Activated CD4-positive, alpha-beta T cell treated with anti-CD3 and anti-CD28 coated beads, Interleukin-2, amount 50 U/mL, for 48 hours (primary cell): ENCODE data around the gene SLC29A1.
"Not testable (repeated sequence)": the region's sequence is repeated elsewhere in the genome, so short reads cannot be mapped to it uniquely, and the experiment has no call there.

Experiments
- DNase-seq, 2 experiments: peaks; one replicate each; pipeline ENCODE4 v3.0.0-alpha.2; 2020

The SLC29A1 gene

DNA sequence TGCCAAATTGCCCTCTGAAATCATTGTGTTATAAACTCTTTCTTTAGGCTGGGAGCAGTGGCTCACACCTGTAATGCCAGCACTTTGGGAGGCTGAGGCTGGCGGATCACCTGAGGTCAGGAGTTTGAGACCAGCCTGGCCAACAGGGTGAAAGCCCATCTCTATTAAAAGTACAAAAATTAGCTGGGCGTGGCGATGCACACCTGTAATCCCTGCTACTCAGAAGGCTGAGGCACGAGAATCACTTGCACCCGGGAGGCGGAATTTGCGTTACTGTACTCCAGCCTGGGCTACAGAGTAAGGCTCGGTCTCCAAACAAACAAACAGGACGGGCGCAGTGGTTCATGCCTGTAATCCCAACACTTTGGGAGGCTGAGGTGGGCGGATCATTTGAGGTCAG is 27.0 kb upstream of the SLC29A1 start:
- DNase-seq = not testable (repeated sequence)

DNA sequence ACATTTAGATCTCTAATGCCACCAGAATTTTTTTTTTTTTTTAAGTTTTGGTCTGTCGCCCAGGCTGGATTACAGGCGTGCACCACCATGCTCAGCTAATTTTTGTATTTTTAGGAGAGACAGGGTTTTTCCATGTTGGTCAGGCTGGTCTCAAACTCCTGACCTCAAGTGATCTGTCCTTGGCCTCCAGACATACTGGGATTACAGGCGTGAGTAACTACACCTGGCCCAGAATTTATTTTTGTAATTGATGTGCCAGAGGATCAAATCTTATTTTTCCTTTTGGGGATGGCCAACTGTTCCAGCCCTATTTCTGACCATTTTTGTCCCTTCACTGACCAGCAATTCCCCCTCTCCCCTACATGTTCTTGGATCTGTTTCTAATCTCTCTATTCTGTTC is 24.7 kb upstream of the SLC29A1 start:
- no peak for DNase-seq

DNA sequence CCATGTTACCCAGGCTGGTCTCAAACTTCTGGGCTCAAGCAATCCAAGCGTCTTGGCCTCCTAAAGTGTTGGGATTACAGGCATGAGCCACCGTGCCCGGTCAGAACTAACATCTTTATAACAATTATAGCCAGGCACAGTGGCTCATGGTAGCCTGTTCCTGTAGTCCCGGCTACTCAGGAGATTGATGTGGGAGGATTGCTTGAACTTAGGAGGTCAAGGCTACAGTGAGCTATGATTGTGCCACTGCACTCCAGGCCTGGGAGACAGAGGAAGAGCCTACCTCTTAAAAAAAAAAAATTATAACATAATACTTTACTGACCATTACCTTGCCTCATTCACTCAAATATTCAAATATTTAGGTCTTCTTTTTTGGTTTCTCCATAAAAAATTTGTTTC is 23.5 kb upstream of the SLC29A1 start:
- DNase-seq = no peak

DNA sequence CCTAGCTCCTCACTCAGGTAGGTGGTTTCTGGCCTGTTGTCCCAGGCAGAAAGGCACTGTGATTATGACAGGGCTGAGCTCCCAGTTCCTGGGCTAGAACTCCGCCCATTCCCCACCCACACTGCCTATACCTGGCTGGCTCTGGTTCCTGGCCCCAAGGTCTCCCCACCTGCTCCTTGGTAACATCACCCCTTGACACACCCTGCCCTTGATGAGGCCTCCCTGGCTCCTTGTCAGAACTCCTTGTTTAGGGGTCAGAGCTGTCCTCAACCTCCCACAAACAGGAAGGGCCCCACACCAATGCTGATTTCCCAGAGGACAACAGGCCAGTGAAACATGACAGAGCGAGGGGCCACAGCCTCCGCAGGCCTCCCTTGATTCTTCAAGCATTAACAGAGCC is 22.2 kb upstream of the SLC29A1 start:
- DNase-seq = no peak

DNA sequence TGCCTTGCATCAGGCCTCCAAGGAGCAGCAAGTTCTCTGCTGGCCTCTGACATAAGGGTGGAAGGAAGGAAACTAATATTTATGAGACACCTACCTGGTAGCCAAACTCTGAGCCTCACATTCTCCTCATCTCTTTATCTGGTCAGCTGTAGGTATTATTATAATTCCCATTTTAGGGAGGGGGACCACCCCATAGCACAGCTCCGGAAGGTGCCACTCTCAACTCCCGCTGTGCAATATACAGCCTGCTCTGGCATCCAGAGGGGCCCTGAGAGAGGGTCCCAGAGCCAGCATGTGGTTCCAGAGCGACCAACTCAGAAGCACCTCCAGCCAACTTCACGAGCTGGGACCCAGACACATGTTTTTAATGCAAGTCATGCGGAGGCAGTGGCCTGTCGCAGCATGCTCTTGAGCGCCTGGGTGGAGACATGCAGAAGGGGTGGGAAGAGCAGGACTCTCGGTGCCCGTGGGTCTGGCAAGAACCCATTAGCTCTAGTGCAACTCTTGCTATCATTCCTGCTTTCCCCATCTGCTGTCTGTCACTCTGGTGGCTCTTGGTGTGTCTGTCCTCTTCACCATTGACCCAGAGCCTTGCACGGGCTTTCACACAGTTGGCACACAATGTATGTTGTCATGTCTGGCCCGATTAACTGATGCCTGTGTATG is 21.6 kb upstream of the SLC29A1 start:
- no peak for DNase-seq

GRCh38 chr6:44202332-44202971 is 20.9 kb upstream of the SLC29A1 start:
- no peak for DNase-seq

DNA sequence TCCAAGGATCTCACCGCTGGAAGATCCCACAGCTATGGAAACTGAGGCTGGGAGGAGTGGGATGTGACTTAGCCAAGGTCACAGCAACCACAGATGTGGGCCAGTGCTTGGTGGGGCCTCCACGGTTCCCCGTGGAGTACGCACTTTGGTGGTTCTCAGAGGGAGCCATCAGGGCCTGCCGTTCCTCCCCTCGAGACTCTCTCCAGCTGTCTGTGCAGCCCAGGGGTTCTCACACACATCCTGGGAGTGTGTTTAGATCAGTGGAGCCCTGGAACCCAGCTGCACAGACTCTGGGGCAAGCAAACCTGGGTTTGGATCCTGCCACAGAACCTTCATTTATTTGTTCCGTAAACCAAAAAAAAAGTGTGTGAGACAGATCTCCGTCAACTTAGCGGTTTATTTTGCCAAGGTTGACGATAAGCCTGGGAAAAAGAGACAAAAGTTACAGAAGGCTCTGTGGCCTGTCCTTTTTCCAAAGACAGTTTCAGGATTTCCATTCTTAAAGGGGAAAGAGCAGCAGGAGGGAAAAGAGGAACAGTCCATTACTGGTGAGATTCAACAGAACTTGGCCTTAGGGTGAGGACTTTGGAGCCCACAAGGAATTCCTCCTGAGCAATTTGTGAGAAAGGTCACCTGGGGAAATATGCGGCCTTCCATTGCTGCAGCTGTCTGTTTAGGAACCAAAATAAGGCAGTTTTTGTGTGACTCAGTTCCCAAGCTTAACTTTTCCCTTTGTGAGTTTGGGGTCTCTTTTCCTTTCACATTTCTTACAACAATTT is 20.2 kb upstream of the SLC29A1 start:
- no peak for DNase-seq

GRCh38 chr6:44203955-44204354 is 19.4 kb upstream of the SLC29A1 start:
- no peak for DNase-seq

DNA sequence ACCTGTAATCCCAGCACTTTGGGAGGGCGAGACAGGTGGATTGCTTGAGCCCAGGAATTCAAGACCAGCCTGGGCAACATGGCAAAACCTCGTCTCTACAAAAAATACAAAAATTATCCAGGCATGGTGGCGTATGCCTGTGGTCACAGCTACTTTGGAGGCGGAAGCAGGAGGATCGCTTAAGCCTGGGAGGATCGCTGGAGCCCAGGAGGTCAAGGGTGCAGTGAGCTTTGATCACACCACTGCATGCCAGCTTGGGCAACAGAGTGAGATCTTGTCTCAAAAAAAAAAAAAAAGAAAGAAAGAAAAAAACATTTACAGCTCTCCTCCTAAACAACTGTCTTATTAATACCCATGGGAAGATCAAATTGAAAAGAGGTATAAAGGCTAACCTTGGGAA is 15.4 kb upstream of the SLC29A1 start:
- no peak for DNase-seq

- DNase-seq = no peak
Observed at GRCh38 chr6:44211284-44211683, 12.1 kb upstream of the SLC29A1 start.

GRCh38 chr6:44214307-44214706 is 9.1 kb upstream of the SLC29A1 start:
- DNase-seq = no peak

GRCh38 chr6:44216677-44217331 is 6.6 kb upstream of the SLC29A1 start, which contains the start of gene MYMX:
Gene MYMX, plus strand, starts transcription at chr6:44216926. Its CDS starts 546 bp downstream, at chr6:44217472.
- no peak for DNase-seq

DNA sequence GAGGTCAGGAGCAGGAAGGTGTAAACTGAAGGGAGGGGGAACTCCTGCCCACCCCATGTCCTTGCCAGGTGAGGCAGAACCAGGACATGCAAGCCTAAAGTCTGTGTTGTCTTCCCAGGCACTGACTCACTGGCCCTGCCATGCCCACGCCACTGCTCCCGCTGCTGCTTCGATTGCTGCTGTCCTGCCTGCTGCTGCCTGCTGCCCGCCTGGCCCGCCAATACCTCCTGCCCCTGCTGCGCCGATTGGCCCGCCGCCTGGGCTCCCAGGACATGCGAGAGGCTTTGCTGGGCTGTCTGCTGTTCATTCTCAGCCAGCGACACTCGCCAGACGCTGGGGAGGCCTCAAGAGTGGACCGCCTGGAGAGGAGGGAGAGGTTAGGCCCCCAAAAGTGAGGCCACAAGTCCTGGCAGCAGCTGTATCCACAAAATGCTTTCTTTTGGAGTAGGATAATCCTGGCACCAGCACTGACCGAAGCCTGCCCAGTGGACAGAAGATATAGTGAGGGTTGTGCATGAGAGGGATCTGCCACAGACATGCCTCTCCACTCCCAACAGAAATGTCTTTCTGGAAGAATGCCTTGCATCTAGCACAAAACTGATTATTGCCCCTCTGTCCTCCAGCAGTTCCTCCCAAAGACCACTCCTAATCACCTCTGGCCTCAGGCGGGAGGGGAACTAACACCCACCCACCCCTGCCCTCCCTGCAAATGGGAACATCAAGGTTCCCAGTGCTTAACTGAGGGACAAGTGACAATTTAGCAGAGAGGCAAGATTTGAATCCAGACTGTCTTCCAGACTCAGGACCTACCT is 5.9 kb upstream of the SLC29A1 start:
- DNase-seq = no peak

- peak; percentile 20 to 30 for DNase-seq
Observed at GRCh38 chr6:44219053-44219814, 4.2 kb upstream of the SLC29A1 start.

- no peak for DNase-seq
Observed at GRCh38 chr6:44219815-44220784, 3.3 kb upstream of the SLC29A1 start.

GRCh38 chr6:44220913-44221290 is 2.5 kb upstream of the SLC29A1 start:
- DNase-seq = no peak

DNA sequence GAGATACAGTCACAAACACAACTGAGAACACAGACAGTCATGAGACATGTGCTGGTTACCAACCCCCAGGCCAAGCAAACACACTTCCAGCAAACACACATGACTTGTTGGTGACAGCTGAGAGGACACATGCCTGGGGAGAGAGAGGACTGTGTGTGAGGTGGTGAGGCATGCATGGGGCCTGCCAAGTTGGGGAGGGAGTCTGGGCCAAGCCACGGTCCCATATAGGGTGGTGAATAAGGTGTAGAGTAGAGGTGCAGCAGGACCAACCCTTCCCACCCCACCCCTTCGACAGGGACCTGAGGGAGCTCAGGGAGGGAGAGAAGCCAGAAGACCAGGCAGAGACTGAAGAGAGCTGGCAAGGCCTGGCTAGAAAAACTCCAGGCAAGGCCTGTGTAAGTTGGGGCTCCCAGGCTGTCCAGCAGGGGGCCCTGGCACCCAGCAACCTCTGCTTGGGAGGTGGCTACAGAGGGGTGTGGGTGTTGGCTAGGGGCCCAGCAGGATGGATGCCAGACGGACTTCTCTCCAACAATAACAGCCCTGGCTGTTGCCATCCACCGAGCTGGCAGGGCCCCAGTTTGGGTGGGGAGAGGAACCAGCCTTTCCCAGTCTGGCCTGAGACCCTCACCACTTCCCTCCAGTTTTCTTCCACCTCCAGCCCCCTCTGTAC is 2.0 kb upstream of the SLC29A1 start:
- peak; percentile 81 to 84 for DNase-seq

DNA sequence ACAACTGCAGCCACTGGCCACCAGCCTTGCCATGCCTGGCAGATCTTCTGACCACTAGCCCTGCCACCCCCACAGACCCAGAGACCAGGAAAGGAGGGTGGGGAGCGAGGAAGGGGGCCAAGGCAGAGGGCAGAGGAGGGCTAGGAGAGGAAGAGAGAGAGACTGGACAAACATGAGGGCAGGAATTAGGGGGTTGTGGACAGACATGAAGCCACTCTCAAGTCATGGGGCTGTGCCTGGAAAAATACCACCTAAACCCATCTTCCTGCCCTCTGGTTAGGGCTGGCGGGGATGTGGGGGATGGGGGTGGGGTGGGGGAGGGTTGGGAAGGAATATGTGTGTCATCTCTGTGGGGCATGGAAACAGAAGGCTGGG is 1.4 kb upstream of the SLC29A1 start:
- no peak for DNase-seq

DNA sequence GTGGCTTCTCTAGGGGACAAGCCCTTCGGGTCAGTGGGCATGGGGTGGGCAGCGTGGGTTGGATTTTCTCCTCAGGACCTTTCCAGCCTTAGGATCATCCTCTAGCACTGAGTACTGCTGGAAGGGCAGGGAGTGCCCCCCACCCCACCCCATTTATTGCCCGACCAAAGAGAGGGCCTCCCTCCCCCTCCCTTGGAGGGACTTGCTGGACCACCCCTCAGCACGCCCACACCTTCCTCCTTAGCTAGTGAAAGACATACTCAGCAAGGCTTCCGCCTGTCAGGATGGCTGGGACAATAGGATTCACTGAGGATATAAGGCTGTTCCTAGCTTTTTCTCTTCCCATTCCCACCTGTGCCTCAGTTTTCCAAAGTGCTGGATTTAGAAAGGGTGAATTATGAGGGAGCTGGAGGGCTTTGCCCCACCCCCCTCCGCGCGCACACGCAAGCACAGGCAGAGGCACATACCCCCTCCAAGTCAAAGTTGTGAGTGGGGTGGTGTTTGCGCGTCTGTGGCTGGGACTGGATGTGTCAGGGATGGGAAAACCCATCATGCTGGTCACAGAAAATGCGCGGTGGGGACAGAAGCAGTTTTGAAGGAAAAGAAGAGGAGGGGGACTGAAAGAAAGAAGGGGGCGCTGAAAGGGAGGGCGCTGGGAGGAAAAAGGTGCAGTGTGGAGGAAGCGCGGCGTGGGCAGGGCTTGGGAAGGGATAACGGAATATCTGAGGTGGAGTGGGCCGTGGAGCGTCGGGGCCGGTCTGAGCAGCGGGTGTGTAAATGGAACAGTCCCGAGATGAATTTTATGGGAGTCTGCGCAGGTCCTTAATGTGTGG is 693 bp upstream of the SLC29A1 start:
- peak; percentile 14 to 42 for DNase-seq
